ENCODE data around the gene GALNT16.

- TF ChIP-seq CTCF (IDR thresholded peaks at IDR 0.05): no peak
- TF ChIP-seq EZH2 (IDR thresholded peaks at IDR 0.05): no peak
Measured at GRCh38 chr14:69270097-69270496, 10.1 kb downstream of the GALNT16 start.
